LNCAP (cell line): ENCODE results near the gene TBC1D2.

Source experiments
- TF ChIP-seq, protein P1 (sequence below): fragments of 450-650 bp; IDR thresholded peaks from 2 replicates; pipeline ENCODE4 v1.5.1; 2017; ENCODE audit warnings: mild to moderate bottlenecking

TBC1D2 gene

DNA sequence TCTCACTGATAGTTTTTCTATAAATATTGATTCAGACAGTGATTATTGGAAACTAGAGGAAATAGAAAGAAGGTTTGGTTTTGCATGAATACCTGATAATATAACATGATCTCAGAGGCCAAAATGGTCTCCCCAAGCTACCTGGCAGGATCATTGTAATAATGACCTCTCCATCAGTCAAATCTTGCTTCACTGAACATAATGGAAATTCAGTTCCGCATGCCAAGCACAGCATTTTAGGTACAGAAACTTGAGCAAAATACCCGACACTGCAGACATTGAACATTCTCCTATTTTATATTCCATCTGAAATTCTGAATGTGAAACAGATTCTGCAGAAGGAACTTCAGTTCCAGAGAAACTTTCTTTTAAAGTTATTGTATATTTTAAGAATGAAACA is 9.1 kb upstream of the TBC1D2 start:
- TF ChIP-seq, protein P1, sequence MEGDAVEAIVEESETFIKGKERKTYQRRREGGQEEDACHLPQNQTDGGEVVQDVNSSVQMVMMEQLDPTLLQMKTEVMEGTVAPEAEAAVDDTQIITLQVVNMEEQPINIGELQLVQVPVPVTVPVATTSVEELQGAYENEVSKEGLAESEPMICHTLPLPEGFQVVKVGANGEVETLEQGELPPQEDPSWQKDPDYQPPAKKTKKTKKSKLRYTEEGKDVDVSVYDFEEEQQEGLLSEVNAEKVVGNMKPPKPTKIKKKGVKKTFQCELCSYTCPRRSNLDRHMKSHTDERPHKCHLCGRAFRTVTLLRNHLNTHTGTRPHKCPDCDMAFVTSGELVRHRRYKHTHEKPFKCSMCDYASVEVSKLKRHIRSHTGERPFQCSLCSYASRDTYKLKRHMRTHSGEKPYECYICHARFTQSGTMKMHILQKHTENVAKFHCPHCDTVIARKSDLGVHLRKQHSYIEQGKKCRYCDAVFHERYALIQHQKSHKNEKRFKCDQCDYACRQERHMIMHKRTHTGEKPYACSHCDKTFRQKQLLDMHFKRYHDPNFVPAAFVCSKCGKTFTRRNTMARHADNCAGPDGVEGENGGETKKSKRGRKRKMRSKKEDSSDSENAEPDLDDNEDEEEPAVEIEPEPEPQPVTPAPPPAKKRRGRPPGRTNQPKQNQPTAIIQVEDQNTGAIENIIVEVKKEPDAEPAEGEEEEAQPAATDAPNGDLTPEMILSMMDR = no peak

- TF ChIP-seq, protein P1 = peak; percentile 96
Measured at GRCh38 chr9:98263482-98264357, 8.3 kb upstream of the TBC1D2 start.

GRCh38 chr9:98263080-98263479 is 7.6 kb upstream of the TBC1D2 start:
- TF ChIP-seq, protein P1 = no peak

DNA sequence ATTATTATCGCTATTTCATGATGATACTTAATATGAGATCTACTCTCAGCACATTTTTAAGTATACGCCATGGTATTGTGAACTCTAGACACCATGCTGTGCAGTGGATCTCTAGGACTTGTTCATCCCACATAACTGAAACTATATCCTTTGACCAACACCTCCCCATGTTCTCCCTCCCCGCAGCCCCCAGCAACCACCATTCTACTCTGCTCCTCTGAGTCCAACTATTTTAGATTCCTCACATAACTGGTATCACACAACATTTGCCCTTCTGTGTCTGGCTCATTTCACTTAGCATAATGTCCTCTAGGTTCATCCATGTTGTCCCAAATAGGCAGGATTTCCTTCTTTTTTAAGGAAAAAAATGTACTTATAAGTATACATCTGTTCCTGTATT is 6.6 kb upstream of the TBC1D2 start:
- TF ChIP-seq, protein P1 = no peak

DNA sequence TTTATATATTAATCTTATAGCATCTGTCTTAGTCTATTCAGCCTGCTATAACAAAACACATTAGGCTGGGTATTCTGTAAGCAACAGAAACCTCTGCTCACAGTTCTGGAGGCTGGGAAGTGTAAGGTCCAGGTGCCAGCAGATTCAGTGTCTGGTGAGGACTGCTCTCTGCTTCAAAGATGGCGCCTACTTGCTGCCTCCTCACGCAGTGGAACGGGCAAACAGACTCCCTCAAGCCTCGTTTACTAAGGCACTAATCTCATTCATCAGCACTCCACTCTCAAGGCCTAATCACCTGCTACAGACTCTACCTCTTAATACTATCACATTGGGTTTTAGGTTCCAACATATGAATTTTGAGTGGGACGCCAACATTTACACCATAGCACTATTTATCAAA is 5.2 kb upstream of the TBC1D2 start:
- TF ChIP-seq, protein P1 = no peak

- TF ChIP-seq, protein P1 = no peak
Measured at GRCh38 chr9:98259791-98260190, 4.3 kb upstream of the TBC1D2 start.

DNA sequence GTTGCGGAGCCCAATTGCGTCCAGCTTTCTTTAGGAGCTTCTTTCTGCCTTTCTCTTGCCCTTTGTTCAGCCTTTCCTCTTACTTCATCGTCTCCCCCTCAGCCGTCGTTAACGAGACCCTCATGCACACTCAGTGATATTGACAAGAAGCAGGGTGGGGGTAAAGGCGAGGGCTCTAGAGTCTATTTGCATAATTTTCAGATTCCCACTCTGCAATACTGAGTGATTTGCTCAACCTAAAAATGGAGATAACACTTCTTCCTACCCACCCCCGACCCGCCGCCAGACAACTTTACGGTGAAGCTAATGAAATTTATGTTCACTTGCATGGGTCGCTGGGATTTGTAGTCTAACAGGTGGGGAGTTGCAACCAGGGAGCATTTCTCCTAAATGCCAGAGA is 1.3 kb upstream of the TBC1D2 start:
- TF ChIP-seq, protein P1 = no peak
